SK-N-SH treated with all-trans-retinoic acid at 6 μM for 48 hours (cell line): Measurements from ENCODE around the gene MYO18A.

Experiments used
- ATAC-seq: fragments of 200-7000 bp; cut with Tn5 transposase; 3 replicates; pipeline ENCODE4 v1.9.1; 2020; ENCODE audit warnings: mild to moderate bottlenecking, moderate library complexity
- ARNTL ChIP-seq: fragments of 450-650 bp; formaldehyde crosslinking; IDR thresholded peaks from 2 replicates; pipeline ENCODE4 v1.5.0; 2020; ENCODE audit warnings: low read depth, mild to moderate bottlenecking, moderate library complexity, borderline replicate concordance
- BACH2 ChIP-seq: fragments of 250-450 bp; sonication (Bioruptor Pico); IDR thresholded peaks from 2 replicates; pipeline ENCODE4 v1.9.0; 2021; ENCODE audit warnings: mild to moderate bottlenecking, borderline replicate concordance
- CREB5 ChIP-seq: fragments of 250-450 bp; sonication (Bioruptor Pico); IDR thresholded peaks from 2 replicates; pipeline ENCODE4 v1.5.1; 2020; ENCODE audit warnings: low read depth, mild to moderate bottlenecking, moderate library complexity
- CSDC2 ChIP-seq: fragments of 250-450 bp; sonication (Bioruptor Pico); IDR thresholded peaks from 2 replicates; pipeline ENCODE4 v1.5.0; 2020; ENCODE audit warnings: mild to moderate bottlenecking, moderate library complexity
- ESRRG ChIP-seq: fragments of 250-450 bp; sonication (Bioruptor Pico); IDR thresholded peaks from 2 replicates; pipeline ENCODE4 v1.6.1; 2021; ENCODE audit warnings: mild to moderate bottlenecking
- GLIS3 ChIP-seq: fragments of 250-450 bp; sonication (Bioruptor Pico); IDR thresholded peaks from 2 replicates; pipeline ENCODE4 v1.5.0; 2020; ENCODE audit warnings: mild to moderate bottlenecking, moderate library complexity
- ISL1 ChIP-seq: fragments of 250-450 bp; sonication (Bioruptor Pico); IDR thresholded peaks from 2 replicates; pipeline ENCODE4 v2.1.2; 2022; ENCODE audit warnings: mild to moderate bottlenecking, moderate library complexity
- OSR1 ChIP-seq: fragments of 250-450 bp; sonication (Bioruptor Pico); IDR thresholded peaks from 2 replicates; pipeline ENCODE4 v1.8.0; 2022; ENCODE audit warnings: moderate library complexity, mild to moderate bottlenecking, inconsistent platforms
- PATZ1 ChIP-seq: fragments of 250-450 bp; sonication (Bioruptor Pico); IDR thresholded peaks from 2 replicates; pipeline ENCODE4 v1.8.0; 2020; ENCODE audit warnings: mild to moderate bottlenecking, moderate library complexity, borderline replicate concordance
- PPARA ChIP-seq: fragments of 250-450 bp; sonication (Bioruptor Pico); IDR thresholded peaks from 2 replicates; pipeline ENCODE4 v1.5.0; 2020; ENCODE audit warnings: mild to moderate bottlenecking, borderline replicate concordance
- RARB ChIP-seq: fragments of 250-450 bp; sonication (Bioruptor Pico); IDR thresholded peaks from 2 replicates; pipeline ENCODE4 v1.8.0; 2021; ENCODE audit warnings: mild to moderate bottlenecking, moderate library complexity
- SNAI2 ChIP-seq: fragments of 250-450 bp; sonication (Bioruptor Pico); IDR thresholded peaks from 2 replicates; pipeline ENCODE4 v1.5.0; 2020; ENCODE audit warnings: mild to moderate bottlenecking, moderate library complexity
- TCF4 ChIP-seq: fragments of 250-450 bp; sonication (Bioruptor Pico); IDR thresholded peaks from 2 replicates; pipeline ENCODE4 v1.8.0; 2021; ENCODE audit warnings: mild to moderate bottlenecking, moderate library complexity, borderline replicate concordance
- TOX ChIP-seq: fragments of 250-450 bp; sonication (Bioruptor Pico); IDR thresholded peaks from 2 replicates; pipeline ENCODE4 v1.8.0; 2021; ENCODE audit warnings: mild to moderate bottlenecking, moderate library complexity, borderline replicate concordance
- TSHZ2 ChIP-seq: fragments of 250-450 bp; sonication (Bioruptor Pico); IDR thresholded peaks from 2 replicates; pipeline ENCODE4 v1.5.0; 2020; ENCODE audit warnings: mild to moderate bottlenecking, moderate library complexity
- ZFP3 ChIP-seq: fragments of 250-450 bp; sonication (Bioruptor Pico); IDR thresholded peaks from 2 replicates; pipeline ENCODE4 v1.5.0; 2020; ENCODE audit warnings: mild to moderate bottlenecking, moderate library complexity
- ZFP30 ChIP-seq: fragments of 450-650 bp; formaldehyde crosslinking; IDR thresholded peaks from 2 replicates; pipeline ENCODE4 v1.5.0; 2022; ENCODE audit warnings: mild to moderate bottlenecking, moderate library complexity
- ZNF70 ChIP-seq: fragments of 450-650 bp; formaldehyde crosslinking; IDR thresholded peaks from 2 replicates; pipeline ENCODE4 v1.5.0; 2020; ENCODE audit warnings: mild to moderate bottlenecking, moderate library complexity
- ZNF8 ChIP-seq: fragments of 450-650 bp; formaldehyde crosslinking; IDR thresholded peaks from 2 replicates; pipeline ENCODE4 v1.5.0; 2020; ENCODE audit warnings: mild to moderate bottlenecking, moderate library complexity
- TF ChIP-seq, protein P1 (sequence below): fragments of 250-450 bp; sonication (Bioruptor Pico); IDR thresholded peaks from 2 replicates; pipeline ENCODE4 v1.5.1; 2021; ENCODE audit warnings: mild to moderate bottlenecking, moderate library complexity
- TF ChIP-seq, protein P2 (sequence below): fragments of 250-450 bp; sonication (Bioruptor Pico); IDR thresholded peaks from 2 replicates; pipeline ENCODE4 v1.8.0; 2021; ENCODE audit warnings: low read depth, mild to moderate bottlenecking, moderate library complexity, borderline replicate concordance

Gene MYO18A

DNA sequence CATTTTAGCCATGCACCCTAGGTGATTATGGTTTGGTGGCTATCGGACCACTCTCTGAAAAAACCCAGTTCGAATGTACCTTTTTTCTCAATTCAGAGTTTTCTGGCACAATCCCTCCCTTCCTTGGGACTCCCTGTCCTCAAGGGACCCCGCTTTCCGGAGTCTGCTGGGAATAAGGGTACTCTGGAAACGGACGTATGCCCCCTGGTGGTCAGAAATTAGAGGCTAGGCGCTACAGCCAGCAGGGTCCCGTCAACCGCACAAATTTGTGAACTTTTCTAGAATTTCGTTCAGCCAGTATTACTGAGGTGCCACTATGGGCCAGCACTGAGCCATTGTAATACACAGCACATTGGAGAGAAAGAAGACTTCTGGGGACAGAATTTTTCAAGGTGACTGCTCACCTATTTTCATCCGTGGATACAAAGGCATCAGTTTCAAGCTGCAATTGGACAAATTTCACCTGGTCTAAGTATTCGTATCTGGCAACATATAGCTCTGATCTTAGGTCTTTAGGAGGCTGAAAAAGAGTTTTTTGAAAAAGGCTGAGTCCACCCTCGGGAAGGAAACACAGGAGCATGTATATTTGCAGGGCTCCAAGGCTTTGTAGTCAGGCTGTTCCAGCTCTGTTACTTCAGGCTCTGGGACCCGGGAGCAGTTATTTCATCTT is 39.3 kb upstream of the MYO18A start:
- no peak for TF ChIP-seq TCF4 (CRISPR knock-in tag)
- no peak for TF ChIP-seq ISL1 (CRISPR knock-in tag)
- no peak for TF ChIP-seq RARB
- no peak for TF ChIP-seq TOX
- TF ChIP-seq ZFP3 (CRISPR knock-in tag): no peak
- no peak for TF ChIP-seq SNAI2 (CRISPR knock-in tag)
- TF ChIP-seq ZFP30 (CRISPR knock-in tag): no peak
- no peak for TF ChIP-seq OSR1 (CRISPR knock-in tag)
- TF ChIP-seq, protein P1, sequence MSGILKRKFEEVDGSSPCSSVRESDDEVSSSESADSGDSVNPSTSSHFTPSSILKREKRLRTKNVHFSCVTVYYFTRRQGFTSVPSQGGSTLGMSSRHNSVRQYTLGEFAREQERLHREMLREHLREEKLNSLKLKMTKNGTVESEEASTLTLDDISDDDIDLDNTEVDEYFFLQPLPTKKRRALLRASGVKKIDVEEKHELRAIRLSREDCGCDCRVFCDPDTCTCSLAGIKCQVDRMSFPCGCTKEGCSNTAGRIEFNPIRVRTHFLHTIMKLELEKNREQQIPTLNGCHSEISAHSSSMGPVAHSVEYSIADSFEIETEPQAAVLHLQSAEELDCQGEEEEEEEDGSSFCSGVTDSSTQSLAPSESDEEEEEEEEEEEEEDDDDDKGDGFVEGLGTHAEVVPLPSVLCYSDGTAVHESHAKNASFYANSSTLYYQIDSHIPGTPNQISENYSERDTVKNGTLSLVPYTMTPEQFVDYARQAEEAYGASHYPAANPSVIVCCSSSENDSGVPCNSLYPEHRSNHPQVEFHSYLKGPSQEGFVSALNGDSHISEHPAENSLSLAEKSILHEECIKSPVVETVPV (CRISPR knock-in tag): no peak
- no peak for TF ChIP-seq TSHZ2 (CRISPR knock-in tag)
- TF ChIP-seq ARNTL (CRISPR knock-in tag): no peak
- no peak for TF ChIP-seq PATZ1 (CRISPR knock-in tag)
- TF ChIP-seq CSDC2 (CRISPR knock-in tag): no peak
- TF ChIP-seq CREB5: no peak
- TF ChIP-seq ESRRG (CRISPR knock-in tag): no peak
- no peak for TF ChIP-seq GLIS3 (CRISPR knock-in tag)
- ATAC-seq: peak; percentile 100

DNA sequence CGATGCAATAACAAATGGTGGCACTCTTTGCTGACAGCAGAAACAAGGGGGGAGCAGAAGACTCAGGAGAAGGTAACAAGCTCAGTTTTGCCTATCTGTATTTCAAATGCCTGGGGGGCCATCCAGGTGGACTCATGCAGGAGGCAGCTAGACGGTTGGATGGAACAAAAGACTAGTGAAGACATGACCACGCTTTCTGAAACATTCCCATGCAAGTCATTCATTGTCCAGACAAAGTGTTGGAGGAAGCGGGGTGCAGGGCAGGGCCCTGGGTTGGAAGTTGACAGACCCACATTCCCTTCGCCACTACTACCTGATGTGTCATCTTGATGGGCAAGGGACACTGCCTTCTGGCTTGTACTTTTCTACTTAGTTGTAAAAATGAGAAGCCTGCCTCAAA is 36.7 kb upstream of the MYO18A start:
- ATAC-seq: no peak
- no peak for TF ChIP-seq ARNTL (CRISPR knock-in tag)
- no peak for TF ChIP-seq ISL1 (CRISPR knock-in tag)
- TF ChIP-seq RARB: no peak
- TF ChIP-seq ZFP3 (CRISPR knock-in tag): no peak
- no peak for TF ChIP-seq CSDC2 (CRISPR knock-in tag)
- no peak for TF ChIP-seq BACH2 (CRISPR knock-in tag)
- TF ChIP-seq CREB5: no peak
- TF ChIP-seq TOX: no peak
- no peak for TF ChIP-seq TSHZ2 (CRISPR knock-in tag)
- no peak for TF ChIP-seq OSR1 (CRISPR knock-in tag)
- TF ChIP-seq SNAI2 (CRISPR knock-in tag): no peak
- TF ChIP-seq PATZ1 (CRISPR knock-in tag): no peak
- no peak for TF ChIP-seq ESRRG (CRISPR knock-in tag)
- TF ChIP-seq ZNF70 (CRISPR knock-in tag): no peak
- TF ChIP-seq ZNF8 (CRISPR knock-in tag): no peak
- TF ChIP-seq, protein P2, sequence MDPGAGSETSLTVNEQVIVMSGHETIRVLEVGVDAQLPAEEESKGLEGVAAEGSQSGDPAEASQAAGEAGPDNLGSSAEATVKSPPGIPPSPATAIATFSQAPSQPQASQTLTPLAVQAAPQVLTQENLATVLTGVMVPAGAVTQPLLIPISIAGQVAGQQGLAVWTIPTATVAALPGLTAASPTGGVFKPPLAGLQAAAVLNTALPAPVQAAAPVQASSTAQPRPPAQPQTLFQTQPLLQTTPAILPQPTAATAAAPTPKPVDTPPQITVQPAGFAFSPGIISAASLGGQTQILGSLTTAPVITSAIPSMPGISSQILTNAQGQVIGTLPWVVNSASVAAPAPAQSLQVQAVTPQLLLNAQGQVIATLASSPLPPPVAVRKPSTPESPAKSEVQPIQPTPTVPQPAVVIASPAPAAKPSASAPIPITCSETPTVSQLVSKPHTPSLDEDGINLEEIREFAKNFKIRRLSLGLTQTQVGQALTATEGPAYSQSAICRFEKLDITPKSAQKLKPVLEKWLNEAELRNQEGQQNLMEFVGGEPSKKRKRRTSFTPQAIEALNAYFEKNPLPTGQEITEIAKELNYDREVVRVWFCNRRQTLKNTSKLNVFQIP (CRISPR knock-in tag): no peak
- no peak for TF ChIP-seq PPARA (CRISPR knock-in tag)
